GM23338 (cell line): ENCODE data around the gene RNF130. TPM values are rescaled to one million over a fixed set of nuclear protein-coding genes. Genes with fewer than 3 reads are reported as not detected.

ENCODE experiments used
- ATAC-seq: fragments of 200-7000 bp; cut with Tn5 transposase; 3 replicates; pipeline ENCODE4 v1.9.1; 2020
- DNase-seq: peaks from one replicate; pipeline ENCODE4 v3.0.0-alpha.2; 2015; ENCODE audit warnings: low spot score
- H2AFZ ChIP-seq: fragments of 200-600 bp; sonication (generic); 2 replicates; pipeline ENCODE4 v1.8.0; 2016; ENCODE audit warnings: antibody characterized with exemption, mild to moderate bottlenecking, moderate library complexity
- H3F3A ChIP-seq: fragments of 200-600 bp; sonication (generic); replicated peaks from 2 replicates; pipeline ENCODE4 v1.8.0; 2017; ENCODE audit warnings: antibody characterized with exemption, mixed run types, low read depth
- H3K27ac ChIP-seq: fragments of 200-600 bp; sonication (generic); 2 replicates; pipeline ENCODE4 v1.6.1; 2016; ENCODE audit warnings: low read depth
- H3K27me3 ChIP-seq: fragments of 200-600 bp; sonication (generic); 2 replicates; pipeline ENCODE4 v1.8.0; 2016; ENCODE audit warnings: mild to moderate bottlenecking, mixed run types, moderate library complexity; ENCODE audit not compliant: insufficient read depth
- H3K36me3 ChIP-seq: fragments of 200-600 bp; sonication (generic); 2 replicates; pipeline ENCODE4 v1.8.0; 2016; ENCODE audit warnings: mild to moderate bottlenecking; ENCODE audit not compliant: insufficient read depth
- H3K4me1 ChIP-seq: fragments of 200-600 bp; sonication (generic); 2 replicates; pipeline ENCODE4 v1.8.0; 2016; ENCODE audit warnings: mild to moderate bottlenecking, moderate library complexity; ENCODE audit not compliant: insufficient read depth
- H3K4me2 ChIP-seq: fragments of 200-600 bp; sonication (generic); 2 replicates; pipeline ENCODE4 v1.7.1; 2017; ENCODE audit warnings: mixed run types
- H3K4me3 ChIP-seq: fragments of 200-600 bp; sonication (generic); 2 replicates; pipeline ENCODE4 v1.6.1; 2016; ENCODE audit warnings: mixed run types
- H3K79me2 ChIP-seq: fragments of 200-600 bp; sonication (generic); replicated peaks from 2 replicates; pipeline ENCODE4 v1.8.0; 2017; ENCODE audit warnings: mild to moderate bottlenecking; ENCODE audit not compliant: insufficient read depth
- H3K9me2 ChIP-seq: fragments of 200-600 bp; sonication (generic); 2 replicates; pipeline ENCODE4 v1.8.0; 2017; ENCODE audit not compliant: insufficient read depth
- H4K20me1 ChIP-seq: fragments of 200-600 bp; sonication (generic); replicated peaks from 2 replicates; pipeline ENCODE4 v1.8.0; 2017; ENCODE audit warnings: mild to moderate bottlenecking; ENCODE audit not compliant: insufficient read depth
- H3K27ac Mint-ChIP-seq: 2 replicates; pipeline ENCODE4 v1.8.0; 2020; ENCODE audit warnings: inconsistent platforms, mild to moderate bottlenecking, moderate library complexity, mixed read lengths
- H3K27me3 Mint-ChIP-seq: 3 replicates; pipeline ENCODE4 v1.8.0; 2022; ENCODE audit warnings: low read depth, mild to moderate bottlenecking, moderate library complexity, mixed read lengths, inconsistent platforms; ENCODE audit not compliant: insufficient read depth, poor library complexity
- H3K36me3 Mint-ChIP-seq: 3 replicates; pipeline ENCODE4 v1.8.0; 2021; ENCODE audit warnings: low read depth, mild to moderate bottlenecking, inconsistent platforms, moderate library complexity, mixed read lengths
- H3K4me1 Mint-ChIP-seq: 3 replicates; pipeline ENCODE4 v1.8.0; 2020; ENCODE audit warnings: mild to moderate bottlenecking, inconsistent platforms, mixed read lengths
- H3K4me3 Mint-ChIP-seq: 3 replicates; pipeline ENCODE4 v1.8.0; 2021; ENCODE audit warnings: moderate library complexity, mild to moderate bottlenecking, inconsistent platforms, mixed read lengths
- H3K9me3 Mint-ChIP-seq: 3 replicates; pipeline ENCODE4 v1.8.0; 2020; ENCODE audit warnings: moderate library complexity, mild to moderate bottlenecking, inconsistent platforms, mixed read lengths
- CREB1 ChIP-seq: fragments of 250-450 bp; sonication (Bioruptor Pico); IDR thresholded peaks from 2 replicates; pipeline ENCODE4 v1.5.0; 2020; ENCODE audit warnings: low read depth, mild to moderate bottlenecking, moderate library complexity
- ETS1 ChIP-seq: IDR thresholded peaks from 2 replicates; pipeline ENCODE4 v1.6.1; 2016; ENCODE audit warnings: antibody characterized with exemption
- EZH2 ChIP-seq: fragments of 200-600 bp; sonication (generic); IDR thresholded peaks from one replicate; pipeline ENCODE4 v1.8.0; 2017; ENCODE audit warnings: antibody characterized with exemption, mild to moderate bottlenecking, low read depth; ENCODE audit not compliant: unreplicated experiment
- EZH2phosphoT487 ChIP-seq: fragments of 200-600 bp; sonication (generic); IDR thresholded peaks from one replicate; pipeline ENCODE4 v1.8.1; 2018; ENCODE audit warnings: antibody characterized with exemption; ENCODE audit not compliant: unreplicated experiment
- JUNB ChIP-seq: IDR thresholded peaks from one replicate; pipeline ENCODE4 v1.6.1; 2016; ENCODE audit warnings: antibody characterized with exemption; ENCODE audit not compliant: unreplicated experiment
- NANOG ChIP-seq: IDR thresholded peaks from 2 replicates; pipeline ENCODE4 v1.6.1; 2016; ENCODE audit warnings: antibody characterized with exemption, borderline replicate concordance
- POLR2AphosphoS5 ChIP-seq: IDR thresholded peaks from 2 replicates; pipeline ENCODE4 v1.6.1; 2016; ENCODE audit warnings: antibody characterized with exemption, low read depth
- REST ChIP-seq: IDR thresholded peaks from one replicate; pipeline ENCODE4 v1.6.1; 2018; ENCODE audit warnings: antibody characterized with exemption; ENCODE audit not compliant: unreplicated experiment
- STAT1 ChIP-seq: IDR thresholded peaks from one replicate; pipeline ENCODE4 v1.6.1; 2016; ENCODE audit warnings: antibody characterized with exemption; ENCODE audit not compliant: unreplicated experiment
- ZNF114 ChIP-seq: fragments of 250-450 bp; sonication (Bioruptor Pico); IDR thresholded peaks from 2 replicates; pipeline ENCODE4 v1.5.0; 2020; ENCODE audit warnings: mild to moderate bottlenecking, moderate library complexity
- ZNF331 ChIP-seq: fragments of 250-450 bp; sonication (Bioruptor Pico); IDR thresholded peaks from 2 replicates; pipeline ENCODE4 v1.5.0; 2020; ENCODE audit warnings: low read depth, mild to moderate bottlenecking, moderate library complexity
- polyA plus RNA-seq: library from polyadenylated mRNA; unstranded; fragments of >200 nt; fragmentation: Nextera tagmentation; extraction: Ambion mirVana; gene quantifications from 2 replicates; pipeline ENCODE4 v1.2.1, GENCODE V29; 2016
- total RNA-seq: library from RNA; depleted of rRNA; stranded (reverse); fragments of >200 nt; shearing (Covaris generic); gene quantifications from 2 replicates; pipeline ENCODE4 v1.2.3, GENCODE V29; 2014
- TF ChIP-seq, protein P1 (sequence below), 2 experiments: fragments of 200-600 bp in 1 of 2; sonication (generic) in 1 of 2; conservative IDR thresholded peaks; 2 replicates each; pipeline versions ENCODE4 v1.5.1 to v1.6.1; 2016 to 2017; ENCODE audit warnings: antibody characterized with exemption in 2 of 2, low read depth in 2 of 2, mild to moderate bottlenecking in 2 of 2, moderate library complexity in 1 of 2
- TF ChIP-seq, protein P2 (sequence below): fragments of 250-450 bp; sonication (Bioruptor Pico); IDR thresholded peaks from 2 replicates; pipeline ENCODE4 v1.5.0; 2020; ENCODE audit warnings: mild to moderate bottlenecking, moderate library complexity

The RNF130 gene
- total and polyA plus RNA-seq, 2 experiments from 2014 or later: 60.1 to 97.3 TPM

DNA sequence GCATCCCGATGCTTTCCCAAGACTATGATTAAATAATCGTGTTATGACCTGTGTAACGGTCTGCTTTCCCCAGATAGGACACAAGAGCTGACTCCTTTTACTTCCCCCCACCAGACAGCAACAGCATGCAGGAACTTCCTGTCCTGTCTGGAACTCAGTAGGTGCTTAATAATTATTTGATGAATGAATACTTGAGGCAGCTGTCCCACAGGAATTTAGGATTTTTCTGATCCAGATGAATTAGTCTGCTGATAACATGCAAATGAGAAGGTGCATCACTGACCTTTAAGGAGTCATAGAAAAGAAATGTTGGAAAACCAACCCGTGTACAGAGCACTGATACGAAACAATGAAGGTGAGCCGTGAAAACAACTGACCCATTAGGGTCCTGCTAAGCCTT, 12.2 kb downstream of the RNF130 start:
- H3K4me1 ChIP-seq: peaks cover 67% of the 10 kb centered on the region
- Mint-ChIP-seq H3K4me3 (no peak overlapping the region; the same call in 2 of the 3 replicates), H3K9me3 (no peaks in the 10 kb centered on the region), H3K4me1 (peaks cover 64% of the 10 kb centered on the region), H3K27ac (peak overlapping the region; percentile 21), H3K36me3 (no peaks in the 10 kb centered on the region), H3K27me3 (peaks cover under 1% of the 10 kb centered on the region)
- no peak for ATAC-seq
- no peak for DNase-seq
- no peaks in the 10 kb centered on the region for H3F3A ChIP-seq
- H3K9me2 ChIP-seq: no peaks in the 10 kb centered on the region
- peak overlapping the region; percentile 61 for H3K4me2 ChIP-seq
- H3K27ac ChIP-seq: peak overlapping the region; percentile 67; the same call in 1 of the 2 replicates
- no peak for TF ChIP-seq EZH2phosphoT487
- TF ChIP-seq POLR2AphosphoS5: no peak
- TF ChIP-seq JUNB: no peak
- no peak for TF ChIP-seq CREB1 (CRISPR knock-in tag)
- no peak for TF ChIP-seq EZH2
- TF ChIP-seq REST: no peak
- TF ChIP-seq NANOG: no peak
- TF ChIP-seq ZNF331: no peak
- no peak for TF ChIP-seq STAT1
- TF ChIP-seq, protein P1, sequence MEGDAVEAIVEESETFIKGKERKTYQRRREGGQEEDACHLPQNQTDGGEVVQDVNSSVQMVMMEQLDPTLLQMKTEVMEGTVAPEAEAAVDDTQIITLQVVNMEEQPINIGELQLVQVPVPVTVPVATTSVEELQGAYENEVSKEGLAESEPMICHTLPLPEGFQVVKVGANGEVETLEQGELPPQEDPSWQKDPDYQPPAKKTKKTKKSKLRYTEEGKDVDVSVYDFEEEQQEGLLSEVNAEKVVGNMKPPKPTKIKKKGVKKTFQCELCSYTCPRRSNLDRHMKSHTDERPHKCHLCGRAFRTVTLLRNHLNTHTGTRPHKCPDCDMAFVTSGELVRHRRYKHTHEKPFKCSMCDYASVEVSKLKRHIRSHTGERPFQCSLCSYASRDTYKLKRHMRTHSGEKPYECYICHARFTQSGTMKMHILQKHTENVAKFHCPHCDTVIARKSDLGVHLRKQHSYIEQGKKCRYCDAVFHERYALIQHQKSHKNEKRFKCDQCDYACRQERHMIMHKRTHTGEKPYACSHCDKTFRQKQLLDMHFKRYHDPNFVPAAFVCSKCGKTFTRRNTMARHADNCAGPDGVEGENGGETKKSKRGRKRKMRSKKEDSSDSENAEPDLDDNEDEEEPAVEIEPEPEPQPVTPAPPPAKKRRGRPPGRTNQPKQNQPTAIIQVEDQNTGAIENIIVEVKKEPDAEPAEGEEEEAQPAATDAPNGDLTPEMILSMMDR (conservative IDR thresholded peaks at IDR 0.05; ENCODE audit: low read depth in 2 of 2): no peak
- TF ChIP-seq, protein P2, sequence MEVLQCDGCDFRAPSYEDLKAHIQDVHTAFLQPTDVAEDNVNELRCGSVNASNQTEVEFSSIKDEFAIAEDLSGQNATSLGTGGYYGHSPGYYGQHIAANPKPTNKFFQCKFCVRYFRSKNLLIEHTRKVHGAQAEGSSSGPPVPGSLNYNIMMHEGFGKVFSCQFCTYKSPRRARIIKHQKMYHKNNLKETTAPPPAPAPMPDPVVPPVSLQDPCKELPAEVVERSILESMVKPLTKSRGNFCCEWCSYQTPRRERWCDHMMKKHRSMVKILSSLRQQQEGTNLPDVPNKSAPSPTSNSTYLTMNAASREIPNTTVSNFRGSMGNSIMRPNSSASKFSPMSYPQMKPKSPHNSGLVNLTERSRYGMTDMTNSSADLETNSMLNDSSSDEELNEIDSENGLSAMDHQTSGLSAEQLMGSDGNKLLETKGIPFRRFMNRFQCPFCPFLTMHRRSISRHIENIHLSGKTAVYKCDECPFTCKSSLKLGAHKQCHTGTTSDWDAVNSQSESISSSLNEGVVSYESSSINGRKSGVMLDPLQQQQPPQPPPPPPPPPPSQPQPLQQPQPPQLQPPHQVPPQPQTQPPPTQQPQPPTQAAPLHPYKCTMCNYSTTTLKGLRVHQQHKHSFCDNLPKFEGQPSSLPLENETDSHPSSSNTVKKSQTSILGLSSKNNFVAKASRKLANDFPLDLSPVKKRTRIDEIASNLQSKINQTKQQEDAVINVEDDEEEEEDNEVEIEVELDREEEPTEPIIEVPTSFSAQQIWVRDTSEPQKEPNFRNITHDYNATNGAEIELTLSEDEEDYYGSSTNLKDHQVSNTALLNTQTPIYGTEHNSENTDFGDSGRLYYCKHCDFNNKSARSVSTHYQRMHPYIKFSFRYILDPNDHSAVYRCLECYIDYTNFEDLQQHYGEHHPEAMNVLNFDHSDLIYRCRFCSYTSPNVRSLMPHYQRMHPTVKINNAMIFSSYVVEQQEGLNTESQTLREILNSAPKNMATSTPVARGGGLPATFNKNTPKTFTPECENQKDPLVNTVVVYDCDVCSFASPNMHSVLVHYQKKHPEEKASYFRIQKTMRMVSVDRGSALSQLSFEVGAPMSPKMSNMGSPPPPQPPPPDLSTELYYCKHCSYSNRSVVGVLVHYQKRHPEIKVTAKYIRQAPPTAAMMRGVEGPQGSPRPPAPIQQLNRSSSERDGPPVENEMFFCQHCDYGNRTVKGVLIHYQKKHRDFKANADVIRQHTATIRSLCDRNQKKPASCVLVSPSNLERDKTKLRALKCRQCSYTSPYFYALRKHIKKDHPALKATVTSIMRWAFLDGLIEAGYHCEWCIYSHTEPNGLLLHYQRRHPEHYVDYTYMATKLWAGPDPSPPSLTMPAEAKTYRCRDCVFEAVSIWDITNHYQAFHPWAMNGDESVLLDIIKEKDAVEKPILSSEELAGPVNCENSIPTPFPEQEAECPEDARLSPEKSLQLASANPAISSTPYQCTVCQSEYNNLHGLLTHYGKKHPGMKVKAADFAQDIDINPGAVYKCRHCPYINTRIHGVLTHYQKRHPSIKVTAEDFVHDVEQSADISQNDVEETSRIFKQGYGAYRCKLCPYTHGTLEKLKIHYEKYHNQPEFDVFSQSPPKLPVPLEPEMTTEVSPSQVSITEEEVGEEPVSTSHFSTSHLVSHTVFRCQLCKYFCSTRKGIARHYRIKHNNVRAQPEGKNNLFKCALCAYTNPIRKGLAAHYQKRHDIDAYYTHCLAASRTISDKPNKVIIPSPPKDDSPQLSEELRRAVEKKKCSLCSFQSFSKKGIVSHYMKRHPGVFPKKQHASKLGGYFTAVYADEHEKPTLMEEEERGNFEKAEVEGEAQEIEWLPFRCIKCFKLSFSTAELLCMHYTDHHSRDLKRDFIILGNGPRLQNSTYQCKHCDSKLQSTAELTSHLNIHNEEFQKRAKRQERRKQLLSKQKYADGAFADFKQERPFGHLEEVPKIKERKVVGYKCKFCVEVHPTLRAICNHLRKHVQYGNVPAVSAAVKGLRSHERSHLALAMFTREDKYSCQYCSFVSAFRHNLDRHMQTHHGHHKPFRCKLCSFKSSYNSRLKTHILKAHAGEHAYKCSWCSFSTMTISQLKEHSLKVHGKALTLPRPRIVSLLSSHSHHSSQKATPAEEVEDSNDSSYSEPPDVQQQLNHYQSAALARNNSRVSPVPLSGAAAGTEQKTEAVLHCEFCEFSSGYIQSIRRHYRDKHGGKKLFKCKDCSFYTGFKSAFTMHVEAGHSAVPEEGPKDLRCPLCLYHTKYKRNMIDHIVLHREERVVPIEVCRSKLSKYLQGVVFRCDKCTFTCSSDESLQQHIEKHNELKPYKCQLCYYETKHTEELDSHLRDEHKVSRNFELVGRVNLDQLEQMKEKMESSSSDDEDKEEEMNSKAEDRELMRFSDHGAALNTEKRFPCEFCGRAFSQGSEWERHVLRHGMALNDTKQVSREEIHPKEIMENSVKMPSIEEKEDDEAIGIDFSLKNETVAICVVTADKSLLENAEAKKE (CRISPR knock-in tag): no peak
- TF ChIP-seq ZNF114 (CRISPR knock-in tag): no peak
- TF ChIP-seq ETS1: no peak
- H3K36me3 ChIP-seq: no peaks in the 10 kb centered on the region
- H3K4me3 ChIP-seq: no peak overlapping the region
- peaks cover 100% of the 10 kb centered on the region for H3K79me2 ChIP-seq
- H3K27me3 ChIP-seq: no peaks in the 10 kb centered on the region
- peaks cover 42% of the 10 kb centered on the region for H4K20me1 ChIP-seq
- H2AFZ ChIP-seq: no peak overlapping the region
